T-cell (primary cell): ENCODE data around the gene AK8. TPM values are rescaled to one million over a fixed set of nuclear protein-coding genes. Genes with fewer than 3 reads are reported as not detected.
A peak's percentile ranks its signal among the peaks of the same experiment; 100 is the strongest.

ENCODE experiments used
- ATAC-seq, 4 experiments: fragments of 200-7000 bp in 3 of 4; fragments of 150-1000 bp in 1 of 4; cut with Tn5 transposase; replicated peaks in 1 of 4; 1 replicate in 3 of 4; 2 replicates in 1 of 4; pipeline ENCODE4 v1.10.0; 2021; ENCODE audit warnings: moderate library complexity in 3 of 4, mild to moderate bottlenecking in 2 of 4, moderate number of reproducible peaks in 1 of 4
- CTCF ChIA-PET, 2 donors: fragments of 300-600 bp; sonication (Branson Sonifier 250); formaldehyde crosslinking; loops; one replicate each; lab custom pipeline; 2022; ENCODE audit warnings: antibody characterized with exemption in 2 of 2; lab: Charles Lee
- POLR2A ChIA-PET, 2 donors: fragments of 300-600 bp; sonication (Branson Sonifier 250); formaldehyde crosslinking; loops; one replicate each; lab custom pipeline; 2022; ENCODE audit warnings: antibody characterized with exemption in 2 of 2; lab: Charles Lee
- DNase-seq, 35 experiments: peaks; one replicate each; pipeline versions ENCODE4 v3.0.0 to v3.0.0-alpha.2; 2013 to 2023
- H3K27ac ChIP-seq: one replicate; pipeline ENCODE4 v1.5.1; 2013; ENCODE audit warnings: low read length
- H3K27me3 ChIP-seq, 2 experiments: replicated peaks in 1 of 2; 1 replicate in 1 of 2; 2 replicates in 1 of 2; pipeline versions ENCODE4 v1.6.1 to v1.7.0; 2013; ENCODE audit warnings: low read length in 1 of 2, mixed read lengths in 1 of 2; ENCODE audit not compliant: control insufficient read depth in 2 of 2, insufficient read depth in 2 of 2; ENCODE audit errors: extremely low read depth in 1 of 2
- H3K36me3 ChIP-seq, 2 donors: 1 replicate in 1 of 2; 2 replicates in 1 of 2; pipeline versions ENCODE4 v1.6.1 to v1.7.0; 2013; ENCODE audit warnings: low read length in 1 of 2; ENCODE audit not compliant: control insufficient read depth in 2 of 2, insufficient read depth in 1 of 2; ENCODE audit errors: extremely low read depth in 1 of 2
- H3K4me1 ChIP-seq, 2 experiments: 1 replicate in 1 of 2; 2 replicates in 1 of 2; pipeline versions ENCODE4 v1.6.1 to v1.7.0; 2013; ENCODE audit warnings: low read length in 2 of 2, mixed read lengths in 1 of 2; ENCODE audit not compliant: insufficient read depth in 2 of 2, control insufficient read depth in 1 of 2; ENCODE audit errors: extremely low read depth in 1 of 2
- H3K4me3 ChIP-seq, 2 donors: 1 replicate in 1 of 2; 2 replicates in 1 of 2; pipeline versions ENCODE4 v1.5.1 to v1.7.0; 2013; ENCODE audit warnings: mild to moderate bottlenecking in 2 of 2, low read length in 1 of 2, moderate library complexity in 1 of 2; ENCODE audit not compliant: control insufficient read depth in 1 of 2; ENCODE audit errors: extremely low read depth in 1 of 2
- H3K9me3 ChIP-seq: 2 replicates; pipeline ENCODE4 v1.7.0; 2013
- H3K27ac Mint-ChIP-seq, 2 donors: one replicate each; pipeline ENCODE4 v1.8.0; 2020 to 2021; ENCODE audit warnings: mild to moderate bottlenecking in 2 of 2, mixed read lengths in 2 of 2
- H3K27me3 Mint-ChIP-seq, 2 donors: one replicate each; pipeline ENCODE4 v1.8.0; 2021 to 2022; ENCODE audit warnings: mixed read lengths in 2 of 2
- H3K36me3 Mint-ChIP-seq: one replicate; pipeline ENCODE4 v1.8.0; 2021; ENCODE audit warnings: mixed read lengths
- H3K4me1 Mint-ChIP-seq, 3 donors: one replicate each; pipeline ENCODE4 v1.8.0; 2020 to 2022; ENCODE audit warnings: mixed read lengths in 3 of 3, mild to moderate bottlenecking in 1 of 3
- H3K4me3 Mint-ChIP-seq, 3 donors: one replicate each; pipeline ENCODE4 v1.8.0; 2020 to 2022; ENCODE audit warnings: mild to moderate bottlenecking in 3 of 3, mixed read lengths in 3 of 3, moderate library complexity in 3 of 3
- H3K9me3 Mint-ChIP-seq, 3 donors: one replicate each; pipeline ENCODE4 v1.8.0; 2020 to 2022; ENCODE audit warnings: mixed read lengths in 3 of 3
- WGBS: methylation state at CpG from one replicate; pipeline ENCODE4 v1.1.5; 2013; ENCODE audit warnings: missing lambda C conversion rate; ENCODE audit not compliant: insufficient coverage; 5-methylcytosine and 5-hydroxymethylcytosine counted together
- total RNA-seq, 35 experiments: library from RNA in 6 of 35; stranded (reverse) in 6 of 35; fragments of 120-200 nt in 1 of 35; gene quantifications; one replicate each; pipeline versions ENCODE4 v1.2.1 to v1.2.4 and lab custom pipeline; 2013 to 2026

Gene AK8
- total RNA-seq, 5 donors from 2014 or later (not counting 1 experiment from before 2014, with no cell fraction given), result not detected

DNA sequence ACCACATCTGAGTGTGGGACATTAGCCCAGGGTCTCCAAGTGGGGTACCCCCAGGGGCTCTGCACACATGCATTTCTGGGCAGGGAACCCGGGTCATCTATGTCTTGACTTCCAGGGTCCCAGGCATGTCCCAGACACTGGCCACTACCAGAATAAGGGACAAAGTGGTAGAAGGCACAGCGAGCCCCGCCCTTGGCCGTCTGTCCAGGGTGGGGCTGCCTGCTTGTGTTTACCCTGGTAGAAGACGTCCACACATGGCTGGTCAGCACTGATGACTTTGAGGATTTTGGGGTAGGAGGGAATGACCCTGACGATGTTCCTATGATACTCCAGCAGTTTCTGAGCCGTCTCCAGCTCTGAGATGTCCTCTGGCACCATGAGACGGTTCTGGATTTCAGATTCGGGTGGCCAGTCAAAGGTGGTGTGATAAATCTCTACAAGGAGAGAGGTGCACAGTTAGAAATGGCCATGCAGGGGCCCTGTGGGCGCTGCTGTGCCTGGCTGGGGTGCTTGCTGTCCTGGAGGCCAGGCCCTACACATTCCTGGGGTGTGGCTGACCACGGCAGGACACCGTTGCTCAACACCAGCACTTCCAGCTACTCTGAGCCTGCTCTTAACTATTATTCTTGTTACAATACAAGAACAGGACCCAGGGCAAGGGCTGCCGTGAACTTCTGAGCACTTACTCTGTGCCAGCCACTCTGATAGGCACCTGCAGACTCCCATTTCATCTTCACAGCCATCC is 51.3 kb downstream of the AK8 start:
- Histone ChIP-seq H3K27me3 (peaks cover 0 to 40% of the 10 kb centered on the region in 2 experiments), H3K4me1 (peaks cover 5 to 14% of the 10 kb centered on the region in 2 experiments), H3K27ac (no peak overlapping the region), H3K9me3 (no peaks in the 10 kb centered on the region), H3K36me3 (no peaks in the 10 kb centered on the region), H3K4me3 (no peak overlapping the region)
- ATAC-seq (no peak), DNase-seq (no peak)
- WGBS, result 70% methylated on average over 13 of the region's 13 CpGs
- Mint-ChIP-seq H3K36me3 (no peaks in the 10 kb centered on the region), H3K4me1 (peaks cover 0 to 5% (median 2%) of the 10 kb centered on the region in 3 donors), H3K9me3 (no peaks in the 10 kb centered on the region), H3K27me3 (peaks cover 16 to 41% of the 10 kb centered on the region in 2 donors), H3K27ac (no peak overlapping the region), H3K4me3 (no peak overlapping the region)
- CTCF ChIA-PET, result no interaction called here
- POLR2A ChIA-PET, result no interaction called here

DNA sequence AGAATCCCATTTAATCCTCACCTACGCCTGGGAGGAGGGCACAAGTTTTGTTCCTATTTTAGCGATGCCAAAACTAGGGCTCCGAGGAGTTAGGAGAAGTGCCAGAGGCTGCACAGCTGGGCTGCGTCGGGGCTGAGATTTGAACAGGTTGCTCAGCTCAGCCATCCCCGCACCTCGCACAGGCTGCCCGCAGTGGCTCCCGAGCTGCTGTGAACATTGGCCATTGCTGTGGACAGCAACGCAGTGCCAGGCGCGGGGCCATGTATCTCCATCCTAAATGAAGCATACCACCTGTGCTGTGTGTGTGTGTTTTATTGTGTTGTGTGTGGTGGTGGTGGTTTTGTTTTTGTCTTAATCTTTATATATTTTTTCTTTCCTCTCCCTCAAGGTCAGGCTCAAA is 52.0 kb downstream of the AK8 start:
- H3K27ac ChIP-seq, result no peak overlapping the region
- Mint-ChIP-seq H3K9me3 (no peaks in the 10 kb centered on the region), H3K27ac (no peak overlapping the region), H3K27me3 (peaks cover 16 to 42% of the 10 kb centered on the region in 2 donors), H3K4me1 (peaks cover 0 to 5% (median 2%) of the 10 kb centered on the region in 3 donors), H3K36me3 (no peaks in the 10 kb centered on the region), H3K4me3 (no peak overlapping the region)
- WGBS, result 85% methylated on average over 6 of the region's 12 CpGs
- H3K36me3 ChIP-seq, result no peaks in the 10 kb centered on the region
- H3K4me3 ChIP-seq, result no peak overlapping the region
- POLR2A ChIA-PET, result no interaction called here
- H3K4me1 ChIP-seq, result peaks cover 5 to 14% of the 10 kb centered on the region in 2 experiments
- H3K9me3 ChIP-seq, result no peaks in the 10 kb centered on the region
- H3K27me3 ChIP-seq, result peaks cover 0 to 36% of the 10 kb centered on the region in 2 experiments
- DNase-seq (no peak), ATAC-seq (no peak)
- CTCF ChIA-PET, result interaction anchor here in 1 of 2 donors (0.5 kb wide), 1 partner anchor 640 kb away, joined by 3 read pairs; no protein-coding TSS in a partner anchor

- Mint-ChIP-seq H3K27me3 (peaks cover 16 to 47% of the 10 kb centered on the region in 2 donors), H3K4me1 (peaks cover 0 to 5% (median 2%) of the 10 kb centered on the region in 3 donors), H3K4me3 (no peak overlapping the region), H3K36me3 (no peaks in the 10 kb centered on the region), H3K9me3 (no peaks in the 10 kb centered on the region), H3K27ac (no peak overlapping the region)
- ChIA-PET CTCF (interaction anchor here in 1 of 2 donors (0.6 kb wide), 1 partner anchor 1748 kb away, joined by 3 read pairs; no protein-coding TSS in a partner anchor), POLR2A (no interaction called here)
- Histone ChIP-seq H3K27ac (no peak overlapping the region), H3K36me3 (no peaks in the 10 kb centered on the region), H3K4me1 (peaks cover 5 to 14% of the 10 kb centered on the region in 2 experiments), H3K27me3 (peaks cover 0 to 36% of the 10 kb centered on the region in 2 experiments), H3K9me3 (no peaks in the 10 kb centered on the region), H3K4me3 (no peak overlapping the region)
- no peak for ATAC-seq
- DNase-seq, result no peak
- 78% methylated on average over 3 of the region's 10 CpGs for WGBS
Observed at GRCh38 chr9:132825430-132825829, 52.7 kb downstream of the AK8 start.

DNA sequence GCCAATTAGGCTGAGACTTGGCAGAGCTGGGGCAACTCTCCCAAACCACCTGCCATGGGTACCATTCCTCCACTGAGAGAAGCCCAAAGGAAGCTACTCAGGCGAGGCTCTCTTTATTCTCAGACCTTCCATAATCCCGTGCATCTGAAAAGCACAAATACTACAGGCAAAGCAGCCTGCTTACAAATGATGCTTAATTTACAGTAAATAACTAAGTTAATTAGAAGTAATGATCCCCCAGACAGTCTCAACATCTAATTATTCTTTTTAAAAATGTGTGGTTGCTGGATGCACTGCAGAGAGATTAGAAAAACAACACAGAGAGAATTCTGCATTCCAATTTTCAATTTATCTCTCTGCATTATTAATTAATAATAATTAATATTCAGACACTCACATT is 53.1 kb downstream of the AK8 start:
- no peak for DNase-seq
- no CpG with 5 or more reads among the region's 2 CpGs for WGBS
- Histone ChIP-seq H3K27ac (no peak overlapping the region), H3K27me3 (peaks cover 0 to 36% of the 10 kb centered on the region in 2 experiments), H3K9me3 (no peaks in the 10 kb centered on the region), H3K36me3 (no peaks in the 10 kb centered on the region), H3K4me3 (no peak overlapping the region), H3K4me1 (peaks cover 5 to 14% of the 10 kb centered on the region in 2 experiments)
- H3K9me3 Mint-ChIP-seq, result no peaks in the 10 kb centered on the region
- POLR2A ChIA-PET, result no interaction called here
- no peaks in the 10 kb centered on the region for H3K36me3 Mint-ChIP-seq
- no peak overlapping the region for H3K4me3 Mint-ChIP-seq
- H3K27me3 Mint-ChIP-seq, result peaks cover 16 to 48% of the 10 kb centered on the region in 2 donors
- peaks cover 0 to 5% (median 2%) of the 10 kb centered on the region in 3 donors for H3K4me1 Mint-ChIP-seq
- ATAC-seq, result no peak
- H3K27ac Mint-ChIP-seq, result no peak overlapping the region
- CTCF ChIA-PET, result interaction anchor here in 1 of 2 donors (0.6 kb wide), 1 partner anchor 1747 kb away, joined by 3 read pairs; no protein-coding TSS in a partner anchor

GRCh38 chr9:132824151-132824550 is 53.9 kb downstream of the AK8 start:
- H3K36me3 Mint-ChIP-seq, result no peaks in the 10 kb centered on the region
- Histone ChIP-seq H3K9me3 (no peaks in the 10 kb centered on the region), H3K27me3 (peaks cover 0 to 36% of the 10 kb centered on the region in 2 experiments), H3K27ac (no peak overlapping the region), H3K4me3 (no peak overlapping the region), H3K4me1 (peaks cover 5 to 14% of the 10 kb centered on the region in 2 experiments), H3K36me3 (no peaks in the 10 kb centered on the region)
- peaks cover 0 to 5% (median 2%) of the 10 kb centered on the region in 3 donors for H3K4me1 Mint-ChIP-seq
- no peaks in the 10 kb centered on the region for H3K9me3 Mint-ChIP-seq
- CTCF ChIA-PET, result no interaction called here
- POLR2A ChIA-PET, result no interaction called here
- H3K27ac Mint-ChIP-seq, result no peak overlapping the region
- DNase-seq (no peak), ATAC-seq (no peak)
- H3K4me3 Mint-ChIP-seq, result no peak overlapping the region
- WGBS, result 25% methylated on average over 6 of the region's 8 CpGs
- peaks cover 16 to 56% of the 10 kb centered on the region in 2 donors for H3K27me3 Mint-ChIP-seq

- Histone ChIP-seq H3K27me3 (peaks cover 0 to 36% of the 10 kb centered on the region in 2 experiments), H3K4me1 (peaks cover 5 to 14% of the 10 kb centered on the region in 2 experiments), H3K9me3 (no peaks in the 10 kb centered on the region), H3K4me3 (no peak overlapping the region), H3K27ac (no peak overlapping the region), H3K36me3 (no peaks in the 10 kb centered on the region)
- WGBS, result 38% methylated on average over 18 of the region's 18 CpGs
- Mint-ChIP-seq H3K4me3 (no peak overlapping the region), H3K4me1 (peaks cover 0 to 5% (median 2%) of the 10 kb centered on the region in 3 donors), H3K36me3 (no peaks in the 10 kb centered on the region), H3K9me3 (no peaks in the 10 kb centered on the region), H3K27ac (no peak overlapping the region), H3K27me3 (peaks cover 16 to 57% of the 10 kb centered on the region in 2 donors)
- peak in 1 of 35 experiments; percentile 12 for DNase-seq
- CTCF ChIA-PET, result no interaction called here
- no peak for ATAC-seq
- POLR2A ChIA-PET, result no interaction called here
Observed at GRCh38 chr9:132823370-132824145, 54.5 kb downstream of the AK8 start.
